Parathyroid adenoma (tissue), 2 donors: ENCODE measurements around the gene TNNT3.

ENCODE experiments used
- H2AFZ ChIP-seq: fragments of 300-600 bp; sonication (generic); one replicate; pipeline ENCODE4 v1.7.0; 2017; ENCODE audit warnings: antibody characterized with exemption, mild to moderate bottlenecking
- H3K27ac ChIP-seq: fragments of 300-600 bp; sonication (generic); one replicate; pipeline ENCODE4 v1.7.0; 2017
- H3K27me3 ChIP-seq: fragments of 300-600 bp; sonication (generic); one replicate; pipeline ENCODE4 v1.7.0; 2017; ENCODE audit warnings: low read length; ENCODE audit not compliant: control insufficient read depth, insufficient read depth
- H3K36me3 ChIP-seq: fragments of 300-600 bp; sonication (generic); one replicate; pipeline ENCODE4 v1.7.0; 2017; ENCODE audit warnings: low read length; ENCODE audit not compliant: control insufficient read depth, insufficient read depth
- H3K4me1 ChIP-seq: fragments of 300-600 bp; sonication (generic); one replicate; pipeline ENCODE4 v1.7.0; 2017; ENCODE audit warnings: control low read depth
- H3K4me2 ChIP-seq: fragments of 300-600 bp; sonication (generic); one replicate; pipeline ENCODE4 v1.7.0; 2017; ENCODE audit warnings: low read length
- H3K4me3 ChIP-seq: fragments of 300-600 bp; sonication (generic); one replicate; pipeline ENCODE4 v1.7.0; 2017; ENCODE audit warnings: low read depth, low read length
- H3K79me2 ChIP-seq: fragments of 300-600 bp; sonication (generic); one replicate; pipeline ENCODE4 v1.7.0; 2017; ENCODE audit warnings: control low read depth
- H3K9ac ChIP-seq: fragments of 300-600 bp; sonication (generic); one replicate; pipeline ENCODE4 v1.7.0; 2017; ENCODE audit warnings: mild to moderate bottlenecking
- H3K9me3 ChIP-seq: fragments of 300-600 bp; sonication (generic); one replicate; pipeline ENCODE4 v1.7.0; 2017; ENCODE audit warnings: low read length; ENCODE audit not compliant: control insufficient read depth
- CTCF ChIP-seq: fragments of 300-600 bp; sonication (generic); IDR thresholded peaks from one replicate; pipeline ENCODE4 v1.7.0; 2017; ENCODE audit warnings: antibody characterized with exemption, mild to moderate bottlenecking
- donor health status: primary hyperparathyroidism.

Gene TNNT3

GRCh38 chr11:1888811-1889210, 30.7 kb upstream of the TNNT3 start:
- H3K9ac ChIP-seq: no peak overlapping the region
- no peaks in the 10 kb centered on the region for H3K4me1 ChIP-seq
- H3K27me3 ChIP-seq: no peaks in the 10 kb centered on the region
- no peaks in the 10 kb centered on the region for H3K79me2 ChIP-seq
- H3K9me3 ChIP-seq: no peaks in the 10 kb centered on the region
- no peak overlapping the region for H2AFZ ChIP-seq
- H3K36me3 ChIP-seq: no peaks in the 10 kb centered on the region
- no peak for TF ChIP-seq CTCF
- H3K4me3 ChIP-seq: no peak overlapping the region
- no peak overlapping the region for H3K4me2 ChIP-seq
- H3K27ac ChIP-seq: no peak overlapping the region

GRCh38 chr11:1889224-1889930, 30.1 kb upstream of the TNNT3 start:
- Histone ChIP-seq H3K79me2 (no peaks in the 10 kb centered on the region), H2AFZ (no peak overlapping the region), H3K27me3 (no peaks in the 10 kb centered on the region), H3K4me1 (no peaks in the 10 kb centered on the region), H3K4me2 (no peak overlapping the region), H3K27ac (no peak overlapping the region), H3K9ac (no peak overlapping the region), H3K36me3 (no peaks in the 10 kb centered on the region), H3K4me3 (no peak overlapping the region), H3K9me3 (no peaks in the 10 kb centered on the region)
- no peak for TF ChIP-seq CTCF

- Histone ChIP-seq H3K9me3 (no peaks in the 10 kb centered on the region), H2AFZ (no peak overlapping the region), H3K4me1 (no peaks in the 10 kb centered on the region), H3K9ac (no peak overlapping the region), H3K4me2 (no peak overlapping the region), H3K4me3 (no peak overlapping the region), H3K36me3 (no peaks in the 10 kb centered on the region), H3K79me2 (no peaks in the 10 kb centered on the region), H3K27me3 (no peaks in the 10 kb centered on the region), H3K27ac (no peak overlapping the region)
- TF ChIP-seq CTCF: no peak
Measured at GRCh38 chr11:1889941-1890855, 29.3 kb upstream of the TNNT3 start.

- Histone ChIP-seq H3K27ac (no peak overlapping the region), H3K79me2 (no peaks in the 10 kb centered on the region), H3K4me3 (no peak overlapping the region), H3K4me1 (no peaks in the 10 kb centered on the region), H3K4me2 (no peak overlapping the region), H3K27me3 (no peaks in the 10 kb centered on the region), H3K36me3 (no peaks in the 10 kb centered on the region), H2AFZ (no peak overlapping the region), H3K9ac (no peak overlapping the region), H3K9me3 (no peaks in the 10 kb centered on the region)
- no peak for TF ChIP-seq CTCF
Measured at GRCh38 chr11:1890856-1891830, 28.4 kb upstream of the TNNT3 start.
